Measurements from ENCODE around the gene ADGRV1.
"Not testable (repeated sequence)": the region's sequence is repeated elsewhere in the genome, so short reads cannot be mapped to it uniquely, and the experiment has no call there.

ADGRV1 gene

GRCh38 chr5:90549729-90550275 is 8.8 kb upstream of the ADGRV1 start:
- DNase-seq = no peak

- no peak for DNase-seq
Observed at GRCh38 chr5:90550963-90551362, 7.6 kb upstream of the ADGRV1 start.

DNA sequence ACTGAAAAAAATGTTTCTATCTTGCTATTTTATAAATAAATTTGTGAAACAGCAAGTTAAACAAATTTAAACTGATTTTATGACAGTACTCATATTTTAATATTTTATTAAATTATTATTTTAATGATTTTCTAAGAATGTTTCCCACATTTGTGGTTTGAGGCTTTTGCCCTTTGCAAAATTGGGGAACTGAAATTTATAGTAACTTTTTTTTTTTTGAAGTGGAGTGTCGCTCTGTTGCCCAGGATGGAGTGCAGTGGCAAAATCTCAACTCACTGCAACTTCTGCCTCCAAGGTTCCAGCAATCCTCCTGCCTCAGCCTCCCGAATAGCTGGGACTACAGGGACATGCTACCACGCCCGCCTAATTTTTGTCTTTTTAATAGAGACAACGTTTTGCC is 7.2 kb upstream of the ADGRV1 start:
- no peak for DNase-seq

DNA sequence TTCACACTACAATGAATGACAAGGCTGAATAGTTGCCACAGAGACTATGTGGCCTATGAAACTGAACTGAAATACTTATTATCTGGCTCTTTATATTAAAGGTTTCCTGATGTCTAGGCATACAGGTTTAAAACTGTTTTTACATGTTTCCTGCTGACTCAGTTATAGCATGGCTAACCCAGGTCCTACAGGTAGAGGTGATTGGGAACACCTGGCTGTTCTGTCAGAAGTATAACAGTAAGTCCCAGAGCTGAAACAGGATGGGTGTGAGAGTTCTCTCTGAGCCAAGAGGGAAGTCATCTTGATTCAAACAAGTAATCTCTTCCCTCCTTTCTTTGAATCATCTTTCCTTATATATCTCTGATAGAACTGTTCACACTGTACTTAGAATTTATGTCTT is 4.9 kb upstream of the ADGRV1 start:
- DNase-seq = no peak

GRCh38 chr5:90554358-90555006 is 4.1 kb upstream of the ADGRV1 start:
- no peak for DNase-seq

GRCh38 chr5:90555666-90556065 is 2.9 kb upstream of the ADGRV1 start:
- no peak for DNase-seq

DNA sequence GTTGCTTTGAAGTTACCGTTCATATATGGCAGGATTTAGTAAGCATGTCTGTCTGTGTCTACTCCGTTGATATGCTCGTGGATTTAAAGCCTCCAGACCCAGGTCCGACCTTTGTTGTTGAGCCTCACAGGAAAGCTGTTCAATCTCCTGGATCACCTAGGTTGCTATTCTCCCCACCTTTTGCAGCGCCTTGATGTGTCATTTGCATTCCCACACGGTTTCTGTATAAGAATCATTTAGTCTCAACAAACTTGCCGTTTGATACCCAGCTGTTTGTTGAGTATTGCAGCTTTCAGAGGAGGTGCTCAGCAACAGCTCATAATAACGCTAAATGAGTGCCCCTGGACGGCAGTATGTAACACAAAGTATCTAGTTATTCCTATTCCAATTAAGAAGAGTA is 1.2 kb upstream of the ADGRV1 start:
- DNase-seq = no peak

DNA sequence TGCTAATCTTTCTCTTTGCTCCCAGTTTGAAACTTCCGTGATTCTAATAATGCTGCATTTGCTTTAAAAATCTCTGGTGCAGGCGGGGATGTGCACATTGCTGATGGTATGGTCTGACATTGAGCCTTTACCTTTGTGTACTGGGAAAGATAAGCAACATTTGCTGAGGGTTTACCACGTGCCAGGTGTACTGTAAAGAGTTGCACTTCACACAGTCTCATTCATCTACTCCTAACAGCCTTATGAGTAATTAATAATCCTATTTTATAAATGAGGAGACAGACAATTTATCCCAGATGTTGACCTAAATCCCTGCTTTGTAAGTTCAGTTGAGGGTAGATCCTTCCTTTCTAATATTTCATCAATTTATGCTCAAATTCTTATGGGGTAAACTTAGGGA is 726 bp upstream of the ADGRV1 start:
- DNase-seq = no peak

DNA sequence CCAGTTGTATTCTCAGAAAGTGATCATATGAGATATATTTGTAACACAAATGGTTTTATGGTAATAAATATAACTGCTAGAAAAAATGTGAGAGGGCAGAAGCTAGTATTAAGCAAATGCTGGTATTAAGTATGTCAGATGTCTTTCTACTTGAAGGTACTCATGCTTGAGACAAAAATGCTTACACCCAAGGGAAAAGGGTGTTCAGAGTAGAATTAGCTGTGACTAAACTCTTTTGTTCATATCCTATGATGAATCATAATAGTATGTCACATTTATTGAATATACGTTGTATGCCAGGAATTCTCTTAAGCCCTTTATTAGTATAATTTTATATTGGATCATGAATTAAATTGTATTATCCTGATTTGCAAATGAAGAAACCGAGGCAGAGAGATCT is 2.2 kb downstream of the ADGRV1 start:
- DNase-seq = no peak

- no peak for DNase-seq
Observed at GRCh38 chr5:90561766-90562165, 3.2 kb downstream of the ADGRV1 start.

- no peak for DNase-seq
Observed at GRCh38 chr5:90562341-90562740, 3.7 kb downstream of the ADGRV1 start.

GRCh38 chr5:90563108-90563507 is 4.5 kb downstream of the ADGRV1 start:
- no peak for DNase-seq

GRCh38 chr5:90565491-90565890 is 6.9 kb downstream of the ADGRV1 start:
- DNase-seq = no peak

- DNase-seq = no peak
Observed at GRCh38 chr5:90569084-90569483, 10.5 kb downstream of the ADGRV1 start.

DNA sequence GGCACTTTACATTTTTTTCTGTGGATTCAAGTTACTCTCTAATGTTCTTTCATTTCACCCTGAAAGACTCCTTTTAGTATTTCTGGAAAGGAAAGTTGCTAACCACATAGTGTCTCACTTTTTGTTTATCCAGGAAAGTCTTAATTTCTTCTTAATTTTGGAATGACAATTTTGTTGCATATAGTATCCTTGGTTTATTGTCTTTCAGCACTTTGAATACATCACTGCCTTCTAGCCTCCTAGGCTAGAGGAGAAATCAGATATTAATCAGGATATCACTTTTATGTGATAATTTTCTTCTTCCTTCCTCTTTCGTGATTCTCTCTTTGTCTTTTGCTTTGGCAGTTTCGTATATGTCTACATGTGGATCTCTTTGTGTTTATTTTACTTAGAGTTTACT is 11.4 kb downstream of the ADGRV1 start:
- DNase-seq = no peak

DNA sequence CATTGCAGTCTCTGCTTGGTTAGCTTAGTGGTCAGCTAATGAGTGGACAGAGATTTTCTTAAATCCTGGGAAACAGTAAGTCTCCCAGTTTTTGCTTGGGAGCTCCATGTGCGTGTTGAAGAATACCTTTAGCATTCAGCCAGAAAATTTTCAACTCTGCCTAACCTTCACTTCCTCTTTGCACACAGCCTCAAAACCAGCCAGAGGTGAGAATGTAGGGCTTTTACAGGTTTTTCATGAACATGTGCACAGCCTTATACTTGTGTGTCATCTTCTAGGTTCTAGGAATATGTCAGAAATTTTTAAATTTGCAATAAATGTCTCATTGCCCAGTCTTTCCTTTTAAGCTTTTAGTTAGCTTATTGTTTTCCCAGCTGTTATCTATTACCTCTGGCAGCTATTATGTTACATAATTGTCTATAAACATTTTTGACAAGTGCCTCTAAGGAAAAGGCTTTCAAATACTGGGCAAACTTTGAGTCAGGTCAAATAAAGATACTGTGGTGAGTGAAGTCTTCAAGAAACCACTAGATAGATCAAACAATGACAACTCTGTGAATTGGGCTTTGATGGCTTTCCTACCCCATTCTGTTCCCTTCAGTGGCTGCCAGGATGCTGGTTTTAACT is 12.7 kb downstream of the ADGRV1 start:
- no peak for DNase-seq

- DNase-seq = no peak
Observed at GRCh38 chr5:90575712-90576111, 17.1 kb downstream of the ADGRV1 start.

DNA sequence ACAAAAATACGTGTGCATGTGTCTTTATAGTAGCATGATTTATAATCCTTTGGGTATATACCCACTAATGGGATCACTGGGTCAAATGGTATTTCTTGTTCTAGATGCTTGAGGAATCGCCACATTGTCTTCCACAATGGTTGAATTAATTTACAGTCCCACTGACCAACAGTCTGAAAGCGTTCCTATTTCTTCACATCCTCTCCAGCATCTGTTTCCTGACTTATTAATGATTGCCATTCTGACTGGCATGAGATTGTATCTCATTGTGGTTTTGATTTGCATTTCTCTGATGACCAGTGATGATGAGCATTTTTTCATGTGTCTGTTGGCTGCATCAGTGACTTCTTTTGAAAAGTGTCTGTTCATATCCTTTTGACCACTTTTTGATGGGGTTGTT is 18.0 kb downstream of the ADGRV1 start:
- not testable (repeated sequence) for DNase-seq

GRCh38 chr5:90579905-90580304 is 21.3 kb downstream of the ADGRV1 start:
- DNase-seq = not testable (repeated sequence)

GRCh38 chr5:90581956-90582355 is 23.4 kb downstream of the ADGRV1 start:
- DNase-seq = no peak

- no peak for DNase-seq
Observed at GRCh38 chr5:90585337-90585986, 26.9 kb downstream of the ADGRV1 start.

DNA sequence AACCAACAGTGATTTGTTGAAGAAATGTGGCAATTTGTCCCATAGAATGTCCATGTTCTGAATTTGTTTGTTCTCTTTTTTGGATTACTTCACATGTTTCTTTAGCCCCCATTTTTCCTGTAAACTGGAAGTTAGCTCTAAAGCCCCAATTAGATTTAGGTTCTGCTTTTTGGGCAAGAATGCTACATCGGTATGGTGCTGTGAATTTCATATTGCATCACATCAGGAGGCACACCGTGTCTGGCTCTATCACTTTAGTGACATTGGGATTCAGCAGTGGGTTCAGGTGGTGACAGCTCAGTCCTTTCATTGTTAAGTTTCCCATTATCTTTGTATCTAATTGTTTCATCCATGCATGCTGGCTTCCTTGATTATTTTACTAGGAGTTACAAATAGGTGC is 27.9 kb downstream of the ADGRV1 start:
- no peak for DNase-seq

GRCh38 chr5:90590170-90590569 is 31.6 kb downstream of the ADGRV1 start:
- no peak for DNase-seq

GRCh38 chr5:90593083-90593482 is 34.5 kb downstream of the ADGRV1 start:
- DNase-seq = not testable (repeated sequence)
